Endothelial cell of umbilical vein (primary cell): ENCODE results near the gene DNAJC27.

Experiments
- POLR2A ChIP-seq: IDR thresholded peaks from 2 replicates; pipeline ENCODE4 v1.6.1; 2012; ENCODE audit warnings: low read depth, mild to moderate bottlenecking, control low read depth, low read length
- POLR2AphosphoS5 ChIP-seq: IDR thresholded peaks from 2 replicates; pipeline ENCODE4 v1.6.1; 2012; ENCODE audit warnings: low read depth, mild to moderate bottlenecking, control low read depth, low read length, moderate library complexity; ENCODE audit not compliant: insufficient read depth
- TF ChIP-seq, protein P1 (sequence below), 2 donors: IDR thresholded peaks; 1 replicate in 1 of 2; 2 replicates in 1 of 2; pipeline ENCODE4 v1.5.1; 2011; ENCODE audit warnings: low read length in 2 of 2, mild to moderate bottlenecking in 2 of 2, moderate library complexity in 2 of 2, control low read depth in 1 of 2, inconsistent platforms in 1 of 2, low read depth in 1 of 2; ENCODE audit not compliant: insufficient read depth in 1 of 2; ENCODE audit errors: extremely low read depth in 1 of 2
- TF ChIP-seq, protein P2 (sequence below): IDR thresholded peaks from 2 replicates; pipeline ENCODE4 v1.6.1; 2011; ENCODE audit not compliant: insufficient read depth, insufficient read length

DNA sequence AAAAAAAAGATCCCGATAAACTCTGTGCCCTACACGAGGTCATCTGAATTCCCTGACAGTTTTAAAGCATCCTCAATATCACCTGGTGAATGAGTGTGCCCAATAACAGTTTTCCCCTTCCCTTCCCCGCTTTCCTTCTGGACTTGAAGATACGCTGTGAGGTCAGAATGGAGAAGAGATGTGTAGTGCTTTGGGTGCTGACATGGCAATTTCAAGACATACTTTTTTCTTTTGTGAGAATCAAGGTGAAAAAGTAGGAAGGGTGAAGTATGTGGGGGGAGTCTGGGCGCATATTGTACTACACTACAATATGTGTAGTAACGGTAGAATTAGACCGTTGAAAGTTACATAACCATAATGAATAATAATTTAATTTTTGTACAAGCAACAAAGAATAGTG lies 21.7 kb downstream of the DNAJC27 start:
- TF ChIP-seq, protein P1, sequence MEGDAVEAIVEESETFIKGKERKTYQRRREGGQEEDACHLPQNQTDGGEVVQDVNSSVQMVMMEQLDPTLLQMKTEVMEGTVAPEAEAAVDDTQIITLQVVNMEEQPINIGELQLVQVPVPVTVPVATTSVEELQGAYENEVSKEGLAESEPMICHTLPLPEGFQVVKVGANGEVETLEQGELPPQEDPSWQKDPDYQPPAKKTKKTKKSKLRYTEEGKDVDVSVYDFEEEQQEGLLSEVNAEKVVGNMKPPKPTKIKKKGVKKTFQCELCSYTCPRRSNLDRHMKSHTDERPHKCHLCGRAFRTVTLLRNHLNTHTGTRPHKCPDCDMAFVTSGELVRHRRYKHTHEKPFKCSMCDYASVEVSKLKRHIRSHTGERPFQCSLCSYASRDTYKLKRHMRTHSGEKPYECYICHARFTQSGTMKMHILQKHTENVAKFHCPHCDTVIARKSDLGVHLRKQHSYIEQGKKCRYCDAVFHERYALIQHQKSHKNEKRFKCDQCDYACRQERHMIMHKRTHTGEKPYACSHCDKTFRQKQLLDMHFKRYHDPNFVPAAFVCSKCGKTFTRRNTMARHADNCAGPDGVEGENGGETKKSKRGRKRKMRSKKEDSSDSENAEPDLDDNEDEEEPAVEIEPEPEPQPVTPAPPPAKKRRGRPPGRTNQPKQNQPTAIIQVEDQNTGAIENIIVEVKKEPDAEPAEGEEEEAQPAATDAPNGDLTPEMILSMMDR (IDR thresholded peaks at IDR 0.05; ENCODE audit: extremely low read depth in 1 of 2, insufficient read depth in 1 of 2, low read depth in 1 of 2, low read length in 2 of 2): no peak
- no peak for TF ChIP-seq POLR2AphosphoS5
- TF ChIP-seq, protein P2, sequence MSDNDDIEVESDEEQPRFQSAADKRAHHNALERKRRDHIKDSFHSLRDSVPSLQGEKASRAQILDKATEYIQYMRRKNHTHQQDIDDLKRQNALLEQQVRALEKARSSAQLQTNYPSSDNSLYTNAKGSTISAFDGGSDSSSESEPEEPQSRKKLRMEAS: no peak
- TF ChIP-seq POLR2A: no peak
